CD4-positive, alpha-beta T cell (primary cell): ENCODE results near the gene CABP4. TPM values are rescaled to one million over a fixed set of nuclear protein-coding genes. Genes with fewer than 3 reads are reported as not detected.
A peak's percentile ranks its signal among the peaks of the same experiment; 100 is the strongest.

Source experiments
- ATAC-seq: fragments of 200-7000 bp; cut with Tn5 transposase; one replicate; pipeline ENCODE4 v1.10.0; 2022; ENCODE audit warnings: mild to moderate bottlenecking; ENCODE audit not compliant: poor library complexity
- CTCF ChIA-PET: fragments of 350-600 bp; sonication (Branson Sonifier 250); formaldehyde crosslinking; loops from one replicate; lab custom pipeline; 2021; ENCODE audit warnings: antibody characterized with exemption, inconsistent platforms; lab: Charles Lee
- POLR2A ChIA-PET: fragments of 350-600 bp; sonication (Branson Sonifier 250); formaldehyde crosslinking; loops from one replicate; lab custom pipeline; 2021; ENCODE audit warnings: antibody characterized with exemption, inconsistent platforms; lab: Charles Lee
- DNase-seq, 14 experiments: peaks; one replicate each; pipeline ENCODE4 v3.0.0-alpha.2; 2013 to 2020; ENCODE audit warnings: mixed read lengths in 2 of 14
- H3K27ac ChIP-seq, 2 donors: one replicate each; pipeline versions ENCODE4 v1.5.1 to v1.7.0; 2013; ENCODE audit warnings: low read length in 2 of 2, low read depth in 1 of 2, mild to moderate bottlenecking in 1 of 2
- H3K27me3 ChIP-seq, 2 experiments: 1 replicate in 1 of 2; 2 replicates in 1 of 2; pipeline versions ENCODE4 v1.6.1 to v1.7.0; 2013; ENCODE audit warnings: low read length in 2 of 2, control low read depth in 1 of 2, mild to moderate bottlenecking in 1 of 2, moderate library complexity in 1 of 2; ENCODE audit not compliant: insufficient read depth in 2 of 2, control insufficient read depth in 1 of 2
- H3K36me3 ChIP-seq: one replicate; pipeline ENCODE4 v1.6.1; 2013; ENCODE audit warnings: low read length, control low read depth; ENCODE audit not compliant: insufficient read depth
- H3K4me1 ChIP-seq: one replicate; pipeline ENCODE4 v1.6.1; 2013; ENCODE audit warnings: low read length, control low read depth; ENCODE audit not compliant: insufficient read depth
- H3K4me3 ChIP-seq: one replicate; pipeline ENCODE4 v1.5.1; 2013; ENCODE audit warnings: mild to moderate bottlenecking, low read length, moderate library complexity
- H3K9me3 ChIP-seq, 2 experiments: 1 replicate in 1 of 2; 2 replicates in 1 of 2; pipeline versions ENCODE4 v1.6.1 to v1.7.0; 2013; ENCODE audit warnings: low read length in 2 of 2, mild to moderate bottlenecking in 2 of 2, control low read depth in 1 of 2, moderate library complexity in 1 of 2; ENCODE audit not compliant: control insufficient read depth in 1 of 2, insufficient read depth in 1 of 2
- H3K27ac Mint-ChIP-seq: one replicate; pipeline ENCODE4 v1.8.0; 2020; ENCODE audit warnings: mixed read lengths
- H3K27me3 Mint-ChIP-seq: one replicate; pipeline ENCODE4 v1.8.0; 2021; ENCODE audit warnings: mixed read lengths
- H3K36me3 Mint-ChIP-seq: one replicate; pipeline ENCODE4 v1.8.0; 2021; ENCODE audit warnings: low read depth, mixed read lengths
- H3K4me1 Mint-ChIP-seq: one replicate; pipeline ENCODE4 v1.8.0; 2021; ENCODE audit warnings: low read depth, mixed read lengths
- H3K4me3 Mint-ChIP-seq: one replicate; pipeline ENCODE4 v1.8.0; 2020; ENCODE audit warnings: mild to moderate bottlenecking, mixed read lengths
- H3K9me3 Mint-ChIP-seq: one replicate; pipeline ENCODE4 v1.8.0; 2020; ENCODE audit warnings: mixed read lengths
- intact Hi-C, 2 experiments: fragments of 100-400 bp; cut with DNase I in 1 of 2; cut with micrococcal nuclease in 1 of 2; formaldehyde crosslinking; loops; one replicate each; pipeline versions ENCODE4 v1.15.1 to v1.9.0; 2023 to 2025; cut with DNase I, micrococcal nuclease
- total RNA-seq, 174 experiments: library from RNA in 2 of 174; stranded (reverse) in 2 of 174; gene quantifications; one replicate each; pipeline ENCODE4 v1.2.3 and lab custom pipeline; 2021 to 2026
- TF ChIP-seq, protein P1 (sequence below): fragments of 200-600 bp; IDR thresholded peaks from one replicate; pipeline ENCODE4 v1.8.0; 2022; ENCODE audit warnings: antibody characterized with exemption, mild to moderate bottlenecking

CABP4 gene
- total RNA-seq, 2 experiments from 2014 or later, result 7.5 to 8.5 TPM

- H3K4me1 Mint-ChIP-seq, result peaks cover 26% of the 10 kb centered on the region
- no peaks in the 10 kb centered on the region for H3K27me3 Mint-ChIP-seq
- TF ChIP-seq, protein P1, sequence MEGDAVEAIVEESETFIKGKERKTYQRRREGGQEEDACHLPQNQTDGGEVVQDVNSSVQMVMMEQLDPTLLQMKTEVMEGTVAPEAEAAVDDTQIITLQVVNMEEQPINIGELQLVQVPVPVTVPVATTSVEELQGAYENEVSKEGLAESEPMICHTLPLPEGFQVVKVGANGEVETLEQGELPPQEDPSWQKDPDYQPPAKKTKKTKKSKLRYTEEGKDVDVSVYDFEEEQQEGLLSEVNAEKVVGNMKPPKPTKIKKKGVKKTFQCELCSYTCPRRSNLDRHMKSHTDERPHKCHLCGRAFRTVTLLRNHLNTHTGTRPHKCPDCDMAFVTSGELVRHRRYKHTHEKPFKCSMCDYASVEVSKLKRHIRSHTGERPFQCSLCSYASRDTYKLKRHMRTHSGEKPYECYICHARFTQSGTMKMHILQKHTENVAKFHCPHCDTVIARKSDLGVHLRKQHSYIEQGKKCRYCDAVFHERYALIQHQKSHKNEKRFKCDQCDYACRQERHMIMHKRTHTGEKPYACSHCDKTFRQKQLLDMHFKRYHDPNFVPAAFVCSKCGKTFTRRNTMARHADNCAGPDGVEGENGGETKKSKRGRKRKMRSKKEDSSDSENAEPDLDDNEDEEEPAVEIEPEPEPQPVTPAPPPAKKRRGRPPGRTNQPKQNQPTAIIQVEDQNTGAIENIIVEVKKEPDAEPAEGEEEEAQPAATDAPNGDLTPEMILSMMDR, result no peak
- no peak for ATAC-seq
- Histone ChIP-seq H3K4me1 (peaks cover 29% of the 10 kb centered on the region), H3K36me3 (peaks cover 75% of the 10 kb centered on the region), H3K27me3 (no peaks in the 10 kb centered on the region), H3K27ac (no peak overlapping the region), H3K9me3 (no peaks in the 10 kb centered on the region), H3K4me3 (no peak overlapping the region)
- intact Hi-C loops, result loop anchor here in 1 of 2 experiments (10.0 kb wide), 1 partner anchor 255 kb away; no protein-coding TSS in a partner anchor
- DNase-seq, result peak in 1 of 14 experiments; percentile 21
- H3K4me3 Mint-ChIP-seq, result no peak overlapping the region
- POLR2A ChIA-PET, result no interaction called here
- H3K27ac Mint-ChIP-seq, result no peak overlapping the region
- no peaks in the 10 kb centered on the region for H3K9me3 Mint-ChIP-seq
- CTCF ChIA-PET, result no interaction called here
- peaks cover 49% of the 10 kb centered on the region for H3K36me3 Mint-ChIP-seq
These were observed 44.8 kb downstream of the CABP4 start for GRCh38 chr11:67499808-67500483.

- peaks cover 28% of the 10 kb centered on the region for H3K4me1 Mint-ChIP-seq
- no peak overlapping the region for H3K4me3 ChIP-seq
- H3K9me3 Mint-ChIP-seq, result no peaks in the 10 kb centered on the region
- peaks cover 47% of the 10 kb centered on the region for H3K36me3 Mint-ChIP-seq
- H3K27ac Mint-ChIP-seq, result peak overlapping the region; percentile 20
- ChIA-PET POLR2A (no interaction called here), CTCF (no interaction called here)
- intact Hi-C loops, result loop anchor here in 1 of 2 experiments (10.0 kb wide), 1 partner anchor 256 kb away; no protein-coding TSS in a partner anchor
- DNase-seq (no peak), ATAC-seq (no peak)
- H3K27me3 Mint-ChIP-seq, result no peaks in the 10 kb centered on the region
- no peak overlapping the region for H3K4me3 Mint-ChIP-seq
- H3K27me3 ChIP-seq, result no peaks in the 10 kb centered on the region
- H3K27ac ChIP-seq, result no peak overlapping the region
- no peaks in the 10 kb centered on the region for H3K9me3 ChIP-seq
- TF ChIP-seq, protein P1, result no peak
- peaks cover 31% of the 10 kb centered on the region for H3K4me1 ChIP-seq
- peaks cover 70% of the 10 kb centered on the region for H3K36me3 ChIP-seq
These were observed 45.3 kb downstream of the CABP4 start for GRCh38 chr11:67500484-67500821.

- no peaks in the 10 kb centered on the region for H3K9me3 ChIP-seq
- Mint-ChIP-seq H3K9me3 (no peaks in the 10 kb centered on the region), H3K36me3 (peaks cover 47% of the 10 kb centered on the region), H3K4me3 (peak overlapping the region; percentile 67), H3K27ac (peak overlapping the region; percentile 20), H3K27me3 (no peaks in the 10 kb centered on the region), H3K4me1 (peaks cover 34% of the 10 kb centered on the region)
- H3K36me3 ChIP-seq, result peaks cover 64% of the 10 kb centered on the region
- DNase-seq, result peak in 1 of 14 experiments; percentile 29
- ChIA-PET POLR2A (interaction anchor here (1.5 kb wide), 1 partner anchor 18 kb away, joined by 6 read pairs; the partner anchor contains the start of gene AIP), CTCF (no interaction called here)
- intact Hi-C loops, result loop anchor here in 1 of 2 experiments (10.0 kb wide), 1 partner anchor 256 kb away; no protein-coding TSS in a partner anchor
- ATAC-seq, result no peak
- no peak overlapping the region for H3K4me3 ChIP-seq
- peaks cover 38% of the 10 kb centered on the region for H3K4me1 ChIP-seq
- TF ChIP-seq, protein P1, result no peak
- no peak overlapping the region for H3K27ac ChIP-seq
- H3K27me3 ChIP-seq, result no peaks in the 10 kb centered on the region
These were observed 45.9 kb downstream of the CABP4 start for GRCh38 chr11:67500831-67501715.
